ENCODE data around the gene PRKCA.

The PRKCA gene

GRCh38 chr17:66738301-66738700 is 435.9 kb downstream of the PRKCA start:
- no peak for TF ChIP-seq ZFX (IDR thresholded peaks at IDR 0.05; ENCODE audit: borderline replicate concordance)
- no peak overlapping the region for H3K27ac ChIP-seq

GRCh38 chr17:66739553-66739952 is 437.1 kb downstream of the PRKCA start:
- H3K27ac ChIP-seq: no peak overlapping the region

GRCh38 chr17:66740226-66740625 is 437.8 kb downstream of the PRKCA start:
- H3K27ac ChIP-seq: no peak overlapping the region

More at GRCh38 chr17:66739553-66739952, 437.1 kb downstream of the PRKCA start:
- no peak for TF ChIP-seq CTCF (IDR thresholded peaks at IDR 0.05)
- no peak for TF ChIP-seq ZFX (IDR thresholded peaks at IDR 0.05; ENCODE audit: borderline replicate concordance)

GRCh38 chr17:66743511-66743910 is 441.1 kb downstream of the PRKCA start:
- TF ChIP-seq ZFX (IDR thresholded peaks at IDR 0.05; ENCODE audit: borderline replicate concordance) (no peak), CTCF (IDR thresholded peaks at IDR 0.05) (no peak)
- H3K27ac ChIP-seq: no peak overlapping the region

More at GRCh38 chr17:66740226-66740625, 437.8 kb downstream of the PRKCA start:
- TF ChIP-seq ZFX (IDR thresholded peaks at IDR 0.05; ENCODE audit: borderline replicate concordance) (no peak), CTCF (IDR thresholded peaks at IDR 0.05) (no peak)

- H3K27ac ChIP-seq: no peak overlapping the region
- TF ChIP-seq ZFX (IDR thresholded peaks at IDR 0.05; ENCODE audit: borderline replicate concordance) (no peak), CTCF (IDR thresholded peaks at IDR 0.05) (no peak)
Observed at GRCh38 chr17:66746736-66747135, 444.3 kb downstream of the PRKCA start.

- no peak overlapping the region for H3K27ac ChIP-seq
- TF ChIP-seq CTCF (IDR thresholded peaks at IDR 0.05) (no peak), ZFX (IDR thresholded peaks at IDR 0.05; ENCODE audit: borderline replicate concordance) (no peak)
Observed at GRCh38 chr17:66747578-66748275, 445.3 kb downstream of the PRKCA start.

- no peak overlapping the region for H3K27ac ChIP-seq
- no peak for TF ChIP-seq CTCF (IDR thresholded peaks at IDR 0.05)
- no peak for TF ChIP-seq ZFX (IDR thresholded peaks at IDR 0.05; ENCODE audit: borderline replicate concordance)
Observed at GRCh38 chr17:66748578-66748977, 446.2 kb downstream of the PRKCA start.
